HepG2 (cell line): Measurements from ENCODE around the gene SUCLG1. TPM values are rescaled to one million over a fixed set of nuclear protein-coding genes. Genes with fewer than 3 reads are reported as not detected.

Experiments
- ATAC-seq: fragments of 200-7000 bp; cut with Tn5 transposase; 3 replicates; pipeline ENCODE4 v1.9.1; 2020; ENCODE audit warnings: mild to moderate bottlenecking, moderate library complexity
- BruUV-seq: library from RNA; stranded (reverse); fragments of 400-500 nt; replicated peaks from 2 replicates; lab custom pipeline; 2021; lab: Mats Ljungman, UMichigan
- CTCF ChIA-PET: fragments of 300-600 bp; formaldehyde crosslinking; extraction: SDS; loops from one replicate; lab custom pipeline; 2021; ENCODE audit warnings: low total read pairs, inconsistent platforms, low intra/inter-chr PET ratio; lab: Yijun Ruan, JAX
- POLR2A ChIA-PET: fragments of 350-600 bp; sonication (Branson Sonifier 250); formaldehyde crosslinking; loops from one replicate; lab custom pipeline; 2020; ENCODE audit warnings: antibody characterized with exemption, inconsistent platforms; lab: Yijun Ruan, JAX
- DNase-seq: peaks from one replicate; pipeline ENCODE4 v3.0.0-alpha.2; 2015; ENCODE audit warnings: low spot score
- FAIRE-seq: peaks from 3 replicates; lab custom pipeline; 2011; peaks lifted over from hg19 to GRCh38; lab: Jason Lieb, UNC
- H2AFZ ChIP-seq: one replicate; pipeline ENCODE4 v1.6.1; 2011; ENCODE audit warnings: low read length, inconsistent platforms
- H3K27ac ChIP-seq: fragments of 300-600 bp; 3 replicates; pipeline ENCODE4 v1.8.0; 2011; ENCODE audit warnings: mixed run types, mild to moderate bottlenecking, mixed read lengths, low read length, inconsistent platforms; ENCODE audit not compliant: insufficient read depth; ENCODE audit errors: extremely low read length
- H3K27me3 ChIP-seq, 2 experiments: fragments of 200-600 bp in 1 of 2; 2 replicates in 1 of 2; 3 replicates in 1 of 2; pipeline versions ENCODE4 v1.6.0 to v1.8.0; 2011; ENCODE audit warnings: low read length in 2 of 2, mild to moderate bottlenecking in 2 of 2, moderate library complexity in 2 of 2, inconsistent platforms in 1 of 2; ENCODE audit not compliant: insufficient read depth in 2 of 2, control insufficient read depth in 1 of 2
- H3K36me3 ChIP-seq, 2 experiments: fragments of 200-600 bp in 1 of 2; replicated peaks in 1 of 2; 2 replicates in 1 of 2; 3 replicates in 1 of 2; pipeline versions ENCODE4 v1.5.1 to v1.8.0; 2011; ENCODE audit warnings: low read length in 2 of 2, inconsistent platforms in 1 of 2; ENCODE audit not compliant: insufficient read depth in 2 of 2, control insufficient read depth in 1 of 2
- H3K4me1 ChIP-seq: 2 replicates; pipeline ENCODE4 v1.5.1; 2012; ENCODE audit warnings: low read length, inconsistent platforms; ENCODE audit not compliant: insufficient read depth
- H3K4me2 ChIP-seq: 2 replicates; pipeline ENCODE4 v1.6.0; 2011; ENCODE audit warnings: low read depth, low read length, inconsistent platforms
- H3K4me3 ChIP-seq, 3 experiments: fragments of 200-600 bp in 1 of 3; sonication (generic), shearing (Covaris generic) in 1 of 3; replicated peaks in 1 of 3; 2 replicates each; pipeline ENCODE4 v1.5.1; 2011 to 2016; ENCODE audit warnings: low read length in 3 of 3, inconsistent platforms in 2 of 3, low read depth in 2 of 3, mild to moderate bottlenecking in 2 of 3, control low read depth in 1 of 3, mixed read lengths in 1 of 3; ENCODE audit not compliant: insufficient read depth in 1 of 3
- H3K79me2 ChIP-seq: one replicate; pipeline ENCODE4 v1.6.1; 2011; ENCODE audit warnings: low read length, inconsistent platforms; ENCODE audit not compliant: insufficient read depth
- H3K9ac ChIP-seq: 2 replicates; pipeline ENCODE4 v1.6.0; 2011; ENCODE audit warnings: mild to moderate bottlenecking, low read depth, low read length, inconsistent platforms; ENCODE audit not compliant: insufficient read depth
- H3K9me3 ChIP-seq: 2 replicates; pipeline ENCODE4 v1.5.1; 2012; ENCODE audit warnings: mild to moderate bottlenecking, low read length
- H4K20me1 ChIP-seq: 2 replicates; pipeline ENCODE4 v1.6.0; 2011; ENCODE audit warnings: inconsistent platforms, mild to moderate bottlenecking, low read length, moderate library complexity; ENCODE audit not compliant: insufficient read depth
- FLYWCH1 ChIP-seq: sonication (generic); formaldehyde crosslinking; IDR thresholded peaks from 2 replicates; pipeline ENCODE4 v1.8.1; 2023; ENCODE audit warnings: mild to moderate bottlenecking, missing genetic modification reagents
- HES4 ChIP-seq: sonication (generic); formaldehyde crosslinking; IDR thresholded peaks from 2 replicates; pipeline ENCODE4 v1.9.0; 2021; ENCODE audit warnings: mild to moderate bottlenecking, missing genetic modification reagents, borderline replicate concordance
- HMG20A ChIP-seq: IDR thresholded peaks from 2 replicates; pipeline ENCODE4 v1.6.1; 2016; ENCODE audit warnings: borderline replicate concordance
- MED13 ChIP-seq: sonication (generic); formaldehyde crosslinking; IDR thresholded peaks from 2 replicates; pipeline ENCODE4 v1.5.0; 2020; ENCODE audit warnings: missing genetic modification reagents
- SP140L ChIP-seq: sonication (generic); formaldehyde crosslinking; IDR thresholded peaks from 2 replicates; pipeline ENCODE4 v1.4.0; 2020; ENCODE audit warnings: missing genetic modification reagents, borderline replicate concordance
- ZNF317 ChIP-seq: sonication (generic); formaldehyde crosslinking; IDR thresholded peaks from 2 replicates; pipeline ENCODE4 v1.5.0; 2020; ENCODE audit warnings: mild to moderate bottlenecking, missing genetic modification reagents
- ZNF670 ChIP-seq: sonication (generic); formaldehyde crosslinking; IDR thresholded peaks from 2 replicates; pipeline ENCODE4 v1.8.0; 2022; ENCODE audit warnings: mild to moderate bottlenecking, missing genetic modification reagents, borderline replicate concordance
- ZNF83 ChIP-seq: sonication (generic); formaldehyde crosslinking; IDR thresholded peaks from 2 replicates; pipeline ENCODE4 v1.4.0; 2020; ENCODE audit warnings: missing genetic modification reagents, mild to moderate bottlenecking, borderline replicate concordance
- WGBS: methylation state at CpG from one replicate; pipeline ENCODE4 v1.1.6; 2017; ENCODE audit warnings: low lambda C conversion rate; 5-methylcytosine and 5-hydroxymethylcytosine counted together
- in situ Hi-C: cut with HindIII; loops from 2 replicates; pipeline ENCODE4 v1.10.0; 2017; ENCODE audit warnings: low pct_unique_long_range_greater_than_20kb; ENCODE audit not compliant: extremely low pct_ligation_motif_present
- intact Hi-C: fragments of 100-400 bp; cut with micrococcal nuclease; formaldehyde crosslinking; loops from one replicate; pipeline ENCODE4 v1.10.0; 2022; ENCODE audit not compliant: unreplicated experiment
- polyA plus RNA-seq, 8 experiments: library from polyadenylated mRNA; depleted of rRNA in 3 of 8; stranded (reverse) in 7 of 8; unstranded in 1 of 8; fragments of >200 nt; fragmentation: Illumina TruSeq in 4 of 8; extraction: Trizol in 4 of 8; gene quantifications; 2 replicates each; pipeline versions ENCODE4 v1.2.1 to v1.2.3, GENCODE V29; 2011 to 2016; ENCODE audit warnings: low read depth in 4 of 8, missing spikeins in 1 of 8, mixed read lengths in 1 of 8; ENCODE audit not compliant: insufficient read depth in 1 of 8
- total RNA-seq, 5 experiments: library from RNA; depleted of rRNA; stranded (reverse); fragments of >200 nt; fragmentation: Illumina TruSeq; extraction: Trizol; gene quantifications; 2 replicates each; pipeline ENCODE4 v1.2.3, GENCODE V29; 2016; ENCODE audit warnings: low read depth in 1 of 5
- TF ChIP-seq, protein P1 (sequence below): sonication (generic); formaldehyde crosslinking; IDR thresholded peaks from 2 replicates; pipeline ENCODE4 v1.5.1; 2020; ENCODE audit warnings: mild to moderate bottlenecking, missing genetic modification reagents, borderline replicate concordance

SUCLG1 gene
- total and polyA plus RNA-seq, 2 of the 13 experiments (the other 11 are each of a cell fraction or from before 2014, with no cell fraction given) = 58.7 to 121 TPM

DNA sequence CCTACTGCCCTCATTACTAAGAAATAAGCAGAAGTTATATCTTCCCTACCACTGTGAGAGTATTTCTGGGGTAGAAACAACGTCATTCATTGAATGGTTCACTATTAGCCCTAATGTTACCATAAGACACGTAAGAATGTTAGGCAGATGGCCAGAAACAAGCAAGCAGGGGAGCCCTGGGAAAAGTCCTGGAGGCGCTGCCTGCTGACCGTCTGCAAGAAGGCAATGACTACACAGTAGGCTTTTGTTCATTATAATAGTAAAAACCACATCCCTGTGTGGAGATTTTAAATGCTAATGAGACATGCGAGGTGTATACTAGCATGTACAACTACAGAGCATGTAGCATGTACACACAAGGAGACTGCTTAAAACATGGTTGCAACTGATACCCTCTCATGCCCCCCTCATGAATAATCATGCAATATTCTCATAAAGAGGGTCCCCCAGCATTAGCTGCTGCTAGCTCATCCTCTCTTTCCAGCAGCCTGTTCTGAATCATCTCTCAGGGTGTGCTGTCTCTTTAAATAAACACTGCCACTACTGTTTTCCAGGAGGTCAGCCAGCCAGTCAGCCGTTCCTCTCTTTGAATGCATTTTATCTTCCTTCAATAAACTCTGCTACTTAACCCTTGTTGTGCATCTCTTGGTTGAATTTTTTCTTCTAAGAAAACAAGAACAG lies 23.6 kb downstream of the SUCLG1 start:
- intact Hi-C loops = no loop called here
- Histone ChIP-seq H3K36me3 (peaks cover 21 to 74% of the 10 kb centered on the region in 2 experiments; a peak in 4 of 5 replicates), H3K27ac (no peak overlapping the region), H3K9me3 (no peaks in the 10 kb centered on the region), H3K4me3 (no peak overlapping the region), H3K9ac (no peak overlapping the region), H2AFZ (no peak overlapping the region), H3K27me3 (no peaks in the 10 kb centered on the region), H4K20me1 (no peaks in the 10 kb centered on the region), H3K79me2 (no peaks in the 10 kb centered on the region), H3K4me1 (no peaks in the 10 kb centered on the region), H3K4me2 (no peak overlapping the region)
- DNase-seq = no peak
- no peak for FAIRE-seq
- in situ Hi-C loops = no loop called here
- ChIA-PET CTCF (no interaction called here), POLR2A (no interaction called here)
- no TSS peak for BruUV-seq
- no peak for TF ChIP-seq ZNF317 (CRISPR knock-in tag)
- TF ChIP-seq FLYWCH1 (CRISPR knock-in tag) = no peak
- no peak for TF ChIP-seq SP140L (CRISPR knock-in tag)
- no peak for TF ChIP-seq ZNF670 (CRISPR knock-in tag)
- TF ChIP-seq, protein P1, sequence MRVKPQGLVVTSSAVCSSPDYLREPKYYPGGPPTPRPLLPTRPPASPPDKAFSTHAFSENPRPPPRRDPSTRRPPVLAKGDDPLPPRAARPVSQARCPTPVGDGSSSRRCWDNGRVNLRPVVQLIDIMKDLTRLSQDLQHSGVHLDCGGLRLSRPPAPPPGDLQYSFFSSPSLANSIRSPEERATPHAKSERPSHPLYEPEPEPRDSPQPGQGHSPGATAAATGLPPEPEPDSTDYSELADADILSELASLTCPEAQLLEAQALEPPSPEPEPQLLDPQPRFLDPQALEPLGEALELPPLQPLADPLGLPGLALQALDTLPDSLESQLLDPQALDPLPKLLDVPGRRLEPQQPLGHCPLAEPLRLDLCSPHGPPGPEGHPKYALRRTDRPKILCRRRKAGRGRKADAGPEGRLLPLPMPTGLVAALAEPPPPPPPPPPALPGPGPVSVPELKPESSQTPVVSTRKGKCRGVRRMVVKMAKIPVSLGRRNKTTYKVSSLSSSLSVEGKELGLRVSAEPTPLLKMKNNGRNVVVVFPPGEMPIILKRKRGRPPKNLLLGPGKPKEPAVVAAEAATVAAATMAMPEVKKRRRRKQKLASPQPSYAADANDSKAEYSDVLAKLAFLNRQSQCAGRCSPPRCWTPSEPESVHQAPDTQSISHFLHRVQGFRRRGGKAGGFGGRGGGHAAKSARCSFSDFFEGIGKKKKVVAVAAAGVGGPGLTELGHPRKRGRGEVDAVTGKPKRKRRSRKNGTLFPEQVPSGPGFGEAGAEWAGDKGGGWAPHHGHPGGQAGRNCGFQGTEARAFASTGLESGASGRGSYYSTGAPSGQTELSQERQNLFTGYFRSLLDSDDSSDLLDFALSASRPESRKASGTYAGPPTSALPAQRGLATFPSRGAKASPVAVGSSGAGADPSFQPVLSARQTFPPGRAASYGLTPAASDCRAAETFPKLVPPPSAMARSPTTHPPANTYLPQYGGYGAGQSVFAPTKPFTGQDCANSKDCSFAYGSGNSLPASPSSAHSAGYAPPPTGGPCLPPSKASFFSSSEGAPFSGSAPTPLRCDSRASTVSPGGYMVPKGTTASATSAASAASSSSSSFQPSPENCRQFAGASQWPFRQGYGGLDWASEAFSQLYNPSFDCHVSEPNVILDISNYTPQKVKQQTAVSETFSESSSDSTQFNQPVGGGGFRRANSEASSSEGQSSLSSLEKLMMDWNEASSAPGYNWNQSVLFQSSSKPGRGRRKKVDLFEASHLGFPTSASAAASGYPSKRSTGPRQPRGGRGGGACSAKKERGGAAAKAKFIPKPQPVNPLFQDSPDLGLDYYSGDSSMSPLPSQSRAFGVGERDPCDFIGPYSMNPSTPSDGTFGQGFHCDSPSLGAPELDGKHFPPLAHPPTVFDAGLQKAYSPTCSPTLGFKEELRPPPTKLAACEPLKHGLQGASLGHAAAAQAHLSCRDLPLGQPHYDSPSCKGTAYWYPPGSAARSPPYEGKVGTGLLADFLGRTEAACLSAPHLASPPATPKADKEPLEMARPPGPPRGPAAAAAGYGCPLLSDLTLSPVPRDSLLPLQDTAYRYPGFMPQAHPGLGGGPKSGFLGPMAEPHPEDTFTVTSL (CRISPR knock-in tag) = no peak
- TF ChIP-seq ZNF83 (CRISPR knock-in tag) = no peak
- no peak for TF ChIP-seq HMG20A (CRISPR knock-in tag)
- no peak for TF ChIP-seq MED13 (CRISPR knock-in tag)
- TF ChIP-seq HES4 (CRISPR knock-in tag) = no peak
- WGBS = 86% methylated on average over 6 of the region's 6 CpGs
- ATAC-seq = no peak
